MM.1S (cell line): ENCODE data around the gene NINJ2.

Experiments
- DNase-seq: peaks from one replicate; pipeline ENCODE4 v3.0.0-alpha.2; 2015
- H2AFZ ChIP-seq: fragments of 300-600 bp; sonication (generic); 2 replicates; pipeline ENCODE4 v1.6.0; 2016; ENCODE audit warnings: antibody characterized with exemption, low read length
- H3F3A ChIP-seq: fragments of 300-600 bp; sonication (generic); 2 replicates; pipeline ENCODE4 v1.6.1; 2016; ENCODE audit warnings: mild to moderate bottlenecking, antibody characterized with exemption, low read length, moderate library complexity, mixed read lengths; ENCODE audit not compliant: insufficient read depth
- H3K27ac ChIP-seq: fragments of 300-600 bp; sonication (generic); 2 replicates; pipeline ENCODE4 v1.5.1; 2016; ENCODE audit warnings: mild to moderate bottlenecking, low read length
- H3K27me3 ChIP-seq: fragments of 300-600 bp; sonication (generic); replicated peaks from 2 replicates; pipeline ENCODE4 v1.6.0; 2016; ENCODE audit warnings: low read length; ENCODE audit not compliant: insufficient read depth
- H3K36me3 ChIP-seq: fragments of 300-600 bp; sonication (generic); replicated peaks from 2 replicates; pipeline ENCODE4 v1.6.1; 2016; ENCODE audit warnings: mild to moderate bottlenecking, low read length, mixed read lengths; ENCODE audit not compliant: insufficient read depth
- H3K4me1 ChIP-seq: fragments of 300-600 bp; sonication (generic); 2 replicates; pipeline ENCODE4 v1.6.1; 2016; ENCODE audit warnings: low read length, mixed read lengths
- H3K4me2 ChIP-seq: fragments of 300-600 bp; sonication (generic); 2 replicates; pipeline ENCODE4 v1.6.0; 2016; ENCODE audit warnings: low read depth, low read length
- H3K4me3 ChIP-seq: fragments of 300-600 bp; sonication (generic); 2 replicates; pipeline ENCODE4 v1.5.1; 2016; ENCODE audit warnings: low read length, mixed read lengths
- H3K79me2 ChIP-seq: fragments of 300-600 bp; sonication (generic); 2 replicates; pipeline ENCODE4 v1.6.1; 2016; ENCODE audit warnings: mixed run types, low read length, mixed read lengths
- H3K9ac ChIP-seq: fragments of 300-600 bp; sonication (generic); 2 replicates; pipeline ENCODE4 v1.6.1; 2016; ENCODE audit warnings: low read length, mixed read lengths
- H3K9me2 ChIP-seq: fragments of 300-600 bp; sonication (generic); replicated peaks from 2 replicates; pipeline ENCODE4 v1.6.1; 2016; ENCODE audit warnings: mild to moderate bottlenecking, low read length, mixed read lengths; ENCODE audit not compliant: insufficient read depth
- H3K9me3 ChIP-seq: fragments of 300-600 bp; sonication (generic); replicated peaks from 2 replicates; pipeline ENCODE4 v1.6.1; 2016; ENCODE audit warnings: mild to moderate bottlenecking, low read length, mixed read lengths; ENCODE audit not compliant: insufficient read depth
- H4K20me1 ChIP-seq: fragments of 300-600 bp; sonication (generic); 2 replicates; pipeline ENCODE4 v1.6.1; 2016; ENCODE audit warnings: mild to moderate bottlenecking, low read length, moderate library complexity, mixed read lengths; ENCODE audit not compliant: insufficient read depth
- EZH2 ChIP-seq: fragments of 300-600 bp; sonication (generic); optimal IDR thresholded peaks from 2 replicates; pipeline ENCODE3; 2017; ENCODE audit warnings: low read depth, mild to moderate bottlenecking, antibody characterized with exemption, low read length, mixed read lengths
- EZH2phosphoT487 ChIP-seq: fragments of 300-600 bp; sonication (generic); IDR thresholded peaks from 2 replicates; pipeline ENCODE4 v1.6.1; 2018; ENCODE audit warnings: antibody characterized with exemption, low read length
- TF ChIP-seq, protein P1 (sequence below): fragments of 300-600 bp; sonication (generic); IDR thresholded peaks from 2 replicates; pipeline ENCODE4 v1.5.1; 2016; ENCODE audit warnings: antibody characterized with exemption, low read length, mixed read lengths

Gene NINJ2

DNA sequence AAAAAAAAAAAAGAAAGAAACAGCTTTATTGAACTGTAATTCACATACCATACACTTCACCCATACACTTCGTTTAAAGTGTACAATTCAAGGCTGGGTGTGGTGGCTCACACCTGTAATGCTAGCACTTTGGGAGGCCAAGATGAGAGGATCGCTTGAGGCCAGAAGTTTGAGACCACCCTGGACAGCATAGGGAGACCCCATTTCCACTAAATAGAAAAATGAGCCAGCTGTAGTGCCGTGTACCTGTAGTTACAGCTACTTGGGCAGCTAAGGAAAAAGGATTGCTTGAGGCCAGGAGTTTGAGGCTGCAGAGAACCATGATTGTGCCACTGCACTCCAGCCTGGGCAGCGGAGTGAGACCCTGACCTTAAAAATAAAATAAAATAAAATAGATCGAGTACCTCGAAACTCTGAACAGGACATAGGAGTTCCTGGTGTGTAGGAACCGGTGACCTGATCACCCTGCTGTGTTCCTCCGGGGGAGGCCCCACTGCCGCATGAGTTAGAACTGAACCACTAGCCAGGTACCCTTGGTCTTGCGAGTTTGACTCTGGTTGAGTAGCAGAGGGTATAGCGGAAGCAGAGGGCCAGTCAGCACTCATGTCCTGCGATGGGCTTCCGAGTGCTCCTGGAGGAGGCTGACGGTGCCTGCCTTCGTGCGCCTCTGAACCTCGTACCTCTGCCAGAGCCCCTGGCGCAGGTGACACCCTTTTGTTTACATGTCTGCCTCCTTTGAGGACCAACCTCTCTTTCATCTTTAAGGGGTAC, 123.5 kb downstream of the NINJ2 start:
- Histone ChIP-seq H3K9ac (no peak overlapping the region), H3K4me2 (no peak overlapping the region), H3K4me3 (no peak overlapping the region), H3K79me2 (no peaks in the 10 kb centered on the region), H3K36me3 (no peaks in the 10 kb centered on the region), H3K27me3 (peaks cover 30% of the 10 kb centered on the region), H3F3A (no peaks in the 10 kb centered on the region), H2AFZ (no peak overlapping the region), H3K9me3 (no peaks in the 10 kb centered on the region), H3K4me1 (no peaks in the 10 kb centered on the region), H3K9me2 (no peaks in the 10 kb centered on the region), H4K20me1 (no peaks in the 10 kb centered on the region), H3K27ac (no peak overlapping the region)
- TF ChIP-seq, protein P1, sequence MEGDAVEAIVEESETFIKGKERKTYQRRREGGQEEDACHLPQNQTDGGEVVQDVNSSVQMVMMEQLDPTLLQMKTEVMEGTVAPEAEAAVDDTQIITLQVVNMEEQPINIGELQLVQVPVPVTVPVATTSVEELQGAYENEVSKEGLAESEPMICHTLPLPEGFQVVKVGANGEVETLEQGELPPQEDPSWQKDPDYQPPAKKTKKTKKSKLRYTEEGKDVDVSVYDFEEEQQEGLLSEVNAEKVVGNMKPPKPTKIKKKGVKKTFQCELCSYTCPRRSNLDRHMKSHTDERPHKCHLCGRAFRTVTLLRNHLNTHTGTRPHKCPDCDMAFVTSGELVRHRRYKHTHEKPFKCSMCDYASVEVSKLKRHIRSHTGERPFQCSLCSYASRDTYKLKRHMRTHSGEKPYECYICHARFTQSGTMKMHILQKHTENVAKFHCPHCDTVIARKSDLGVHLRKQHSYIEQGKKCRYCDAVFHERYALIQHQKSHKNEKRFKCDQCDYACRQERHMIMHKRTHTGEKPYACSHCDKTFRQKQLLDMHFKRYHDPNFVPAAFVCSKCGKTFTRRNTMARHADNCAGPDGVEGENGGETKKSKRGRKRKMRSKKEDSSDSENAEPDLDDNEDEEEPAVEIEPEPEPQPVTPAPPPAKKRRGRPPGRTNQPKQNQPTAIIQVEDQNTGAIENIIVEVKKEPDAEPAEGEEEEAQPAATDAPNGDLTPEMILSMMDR: no peak
- no peak for TF ChIP-seq EZH2phosphoT487
- TF ChIP-seq EZH2: no peak
- DNase-seq: no peak

DNA sequence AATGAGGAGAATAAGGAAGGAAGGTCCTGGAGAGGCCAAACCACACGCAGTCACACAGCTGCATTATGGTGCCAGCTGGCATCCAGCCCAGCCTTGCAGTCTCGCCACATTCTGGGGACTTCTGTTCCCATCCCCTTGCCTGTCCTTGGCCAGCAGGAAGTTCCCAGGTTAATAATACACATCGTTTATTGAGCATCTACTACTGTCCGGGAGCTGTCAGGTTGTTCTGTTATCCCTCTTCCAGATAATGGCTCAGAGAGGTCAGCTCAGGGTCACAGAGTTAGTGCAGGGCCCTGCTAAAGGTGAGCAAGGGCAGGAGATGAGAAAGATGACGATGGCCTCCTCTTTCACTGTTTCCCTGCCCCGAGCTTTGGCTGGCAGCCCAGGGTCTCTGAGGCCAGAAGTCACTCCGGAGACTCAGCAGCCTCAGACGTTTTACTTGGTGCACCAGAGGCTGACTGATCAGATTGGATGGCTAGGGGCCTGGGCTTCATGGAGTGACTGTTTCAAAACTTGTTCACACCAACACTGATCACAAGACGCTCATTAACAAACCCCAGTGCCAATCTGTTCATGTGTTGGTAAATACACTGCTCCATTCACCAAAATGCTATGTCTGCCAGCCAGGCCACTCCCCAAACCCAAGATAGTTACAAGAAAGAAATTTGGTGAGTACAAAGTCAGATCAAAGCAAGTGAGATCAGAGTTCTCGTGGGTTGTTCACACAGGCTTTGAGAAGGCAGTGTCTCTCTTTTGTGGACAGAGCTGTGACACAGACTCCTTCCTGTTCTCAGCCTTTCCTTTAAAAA, 124.3 kb downstream of the NINJ2 start:
- Histone ChIP-seq H3K9me2 (no peaks in the 10 kb centered on the region), H4K20me1 (no peaks in the 10 kb centered on the region), H3K9me3 (no peaks in the 10 kb centered on the region), H3K79me2 (no peaks in the 10 kb centered on the region), H3K36me3 (no peaks in the 10 kb centered on the region), H2AFZ (no peak overlapping the region), H3K4me1 (no peaks in the 10 kb centered on the region), H3K4me3 (no peak overlapping the region), H3K4me2 (no peak overlapping the region), H3F3A (no peaks in the 10 kb centered on the region), H3K9ac (no peak overlapping the region), H3K27me3 (peaks cover 23% of the 10 kb centered on the region), H3K27ac (no peak overlapping the region)
- DNase-seq: no peak
- TF ChIP-seq EZH2: no peak
- TF ChIP-seq EZH2phosphoT487: no peak
- TF ChIP-seq, protein P1: no peak

DNA sequence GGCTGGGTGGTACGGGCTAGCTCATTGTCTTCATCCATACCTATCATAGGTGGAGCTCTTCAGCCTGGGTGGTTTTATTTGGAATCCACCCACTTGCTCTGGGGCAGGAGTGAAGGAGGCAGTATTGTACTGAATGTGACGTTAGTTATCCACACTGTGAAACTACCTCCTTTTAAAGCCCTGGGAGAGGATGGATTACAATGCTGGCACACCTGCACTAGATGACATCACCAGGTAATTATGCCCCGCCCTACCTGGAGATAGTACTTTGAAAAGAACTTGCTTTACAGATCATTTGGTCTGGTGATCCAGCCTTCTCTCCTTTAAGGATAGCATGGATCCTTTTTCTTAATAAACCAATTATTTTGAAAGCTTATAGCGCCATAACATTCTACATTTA, 125.5 kb downstream of the NINJ2 start:
- Histone ChIP-seq H3K9me2 (no peaks in the 10 kb centered on the region), H2AFZ (no peak overlapping the region), H3K4me1 (no peaks in the 10 kb centered on the region), H3F3A (no peaks in the 10 kb centered on the region), H3K9ac (no peak overlapping the region), H4K20me1 (no peaks in the 10 kb centered on the region), H3K79me2 (no peaks in the 10 kb centered on the region), H3K27me3 (peaks cover 19% of the 10 kb centered on the region), H3K4me2 (no peak overlapping the region), H3K9me3 (no peaks in the 10 kb centered on the region), H3K4me3 (no peak overlapping the region), H3K36me3 (no peaks in the 10 kb centered on the region), H3K27ac (no peak overlapping the region)
- no peak for TF ChIP-seq EZH2phosphoT487
- TF ChIP-seq EZH2: no peak
- TF ChIP-seq, protein P1: no peak
- DNase-seq: no peak
